PFSK-1 (cell line): Measurements from ENCODE around the gene CPLX1.

Experiments used
- FOXP2 ChIP-seq: optimal IDR thresholded peaks from 2 replicates; pipeline ENCODE3; 2011; ENCODE audit warnings: borderline replicate concordance, control low read depth, inconsistent platforms; ENCODE audit not compliant: insufficient read depth; ENCODE audit errors: extremely low read length, extremely low read depth
- POLR2AphosphoS5 ChIP-seq: IDR thresholded peaks from 2 replicates; pipeline ENCODE4 v1.6.1; 2012; ENCODE audit warnings: low read depth, mild to moderate bottlenecking, control low read depth, low read length, moderate library complexity
- SIN3A ChIP-seq: IDR thresholded peaks from 2 replicates; pipeline ENCODE4 v1.6.1; 2012; ENCODE audit warnings: mild to moderate bottlenecking, low read length, moderate library complexity, borderline replicate concordance; ENCODE audit not compliant: insufficient read depth
- TAF1 ChIP-seq: IDR thresholded peaks from 2 replicates; pipeline ENCODE4 v1.6.1; 2012; ENCODE audit warnings: low read length, control low read depth, borderline replicate concordance; ENCODE audit not compliant: insufficient read depth
- TF ChIP-seq, protein P1 (sequence below), 2 experiments: IDR thresholded peaks; 2 replicates each; pipeline versions ENCODE4 v1.6.1 to v1.8.0; 2011 to 2012; ENCODE audit warnings: low read depth in 2 of 2, low read length in 2 of 2, control low read depth in 1 of 2, inconsistent platforms in 1 of 2, mild to moderate bottlenecking in 1 of 2, moderate library complexity in 1 of 2; ENCODE audit not compliant: insufficient read depth in 1 of 2

CPLX1 gene

DNA sequence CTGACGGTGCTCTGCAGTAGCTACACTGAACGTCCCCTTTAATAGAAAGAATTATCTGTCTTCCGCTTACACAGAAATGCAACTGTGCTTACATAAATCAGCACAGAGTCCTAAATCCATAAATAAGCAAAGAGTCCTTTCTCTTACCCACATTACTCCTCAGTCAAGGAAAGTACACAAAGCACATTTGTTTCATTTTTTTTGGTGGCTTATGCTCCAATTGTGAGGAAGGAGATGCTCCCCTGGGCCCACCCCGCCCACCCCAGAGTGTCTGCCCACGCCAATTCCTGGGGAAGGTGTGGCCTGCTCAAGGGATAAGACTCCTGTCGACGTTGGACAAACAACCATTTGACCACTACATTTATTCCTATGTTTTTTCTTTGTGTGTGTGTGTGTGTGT, 53.8 kb downstream of the CPLX1 start:
- TF ChIP-seq POLR2AphosphoS5 (no peak), FOXP2 (no peak), SIN3A (no peak), TAF1 (no peak)
- TF ChIP-seq, protein P1, sequence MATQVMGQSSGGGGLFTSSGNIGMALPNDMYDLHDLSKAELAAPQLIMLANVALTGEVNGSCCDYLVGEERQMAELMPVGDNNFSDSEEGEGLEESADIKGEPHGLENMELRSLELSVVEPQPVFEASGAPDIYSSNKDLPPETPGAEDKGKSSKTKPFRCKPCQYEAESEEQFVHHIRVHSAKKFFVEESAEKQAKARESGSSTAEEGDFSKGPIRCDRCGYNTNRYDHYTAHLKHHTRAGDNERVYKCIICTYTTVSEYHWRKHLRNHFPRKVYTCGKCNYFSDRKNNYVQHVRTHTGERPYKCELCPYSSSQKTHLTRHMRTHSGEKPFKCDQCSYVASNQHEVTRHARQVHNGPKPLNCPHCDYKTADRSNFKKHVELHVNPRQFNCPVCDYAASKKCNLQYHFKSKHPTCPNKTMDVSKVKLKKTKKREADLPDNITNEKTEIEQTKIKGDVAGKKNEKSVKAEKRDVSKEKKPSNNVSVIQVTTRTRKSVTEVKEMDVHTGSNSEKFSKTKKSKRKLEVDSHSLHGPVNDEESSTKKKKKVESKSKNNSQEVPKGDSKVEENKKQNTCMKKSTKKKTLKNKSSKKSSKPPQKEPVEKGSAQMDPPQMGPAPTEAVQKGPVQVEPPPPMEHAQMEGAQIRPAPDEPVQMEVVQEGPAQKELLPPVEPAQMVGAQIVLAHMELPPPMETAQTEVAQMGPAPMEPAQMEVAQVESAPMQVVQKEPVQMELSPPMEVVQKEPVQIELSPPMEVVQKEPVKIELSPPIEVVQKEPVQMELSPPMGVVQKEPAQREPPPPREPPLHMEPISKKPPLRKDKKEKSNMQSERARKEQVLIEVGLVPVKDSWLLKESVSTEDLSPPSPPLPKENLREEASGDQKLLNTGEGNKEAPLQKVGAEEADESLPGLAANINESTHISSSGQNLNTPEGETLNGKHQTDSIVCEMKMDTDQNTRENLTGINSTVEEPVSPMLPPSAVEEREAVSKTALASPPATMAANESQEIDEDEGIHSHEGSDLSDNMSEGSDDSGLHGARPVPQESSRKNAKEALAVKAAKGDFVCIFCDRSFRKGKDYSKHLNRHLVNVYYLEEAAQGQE (IDR thresholded peaks at IDR 0.05; ENCODE audit: insufficient read depth in 1 of 2, low read depth in 2 of 2, low read length in 2 of 2): no peak

DNA sequence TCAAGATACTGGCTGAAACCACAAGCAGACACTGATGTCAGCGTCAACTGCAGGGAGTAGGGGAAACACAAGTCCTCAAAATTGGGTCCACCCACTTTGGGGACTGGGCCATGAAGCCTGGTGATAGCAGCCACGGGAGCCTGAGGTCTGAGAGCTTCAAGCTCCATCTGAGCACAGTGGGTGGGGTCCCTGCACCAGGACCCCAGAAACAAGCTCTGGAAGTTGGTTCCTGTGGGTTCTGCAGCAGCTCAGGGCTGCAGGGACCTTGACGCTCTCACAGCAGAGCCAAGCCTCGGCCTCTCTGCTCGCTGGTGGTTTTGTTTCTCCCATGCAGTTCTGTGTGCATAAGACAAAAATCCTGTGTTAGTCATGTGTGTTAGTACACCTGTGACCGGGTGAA, 54.5 kb downstream of the CPLX1 start:
- no peak for TF ChIP-seq TAF1
- no peak for TF ChIP-seq SIN3A
- TF ChIP-seq, protein P1 (IDR thresholded peaks at IDR 0.05; ENCODE audit: insufficient read depth in 1 of 2, low read depth in 2 of 2, low read length in 2 of 2): no peak
- no peak for TF ChIP-seq FOXP2
- no peak for TF ChIP-seq POLR2AphosphoS5

DNA sequence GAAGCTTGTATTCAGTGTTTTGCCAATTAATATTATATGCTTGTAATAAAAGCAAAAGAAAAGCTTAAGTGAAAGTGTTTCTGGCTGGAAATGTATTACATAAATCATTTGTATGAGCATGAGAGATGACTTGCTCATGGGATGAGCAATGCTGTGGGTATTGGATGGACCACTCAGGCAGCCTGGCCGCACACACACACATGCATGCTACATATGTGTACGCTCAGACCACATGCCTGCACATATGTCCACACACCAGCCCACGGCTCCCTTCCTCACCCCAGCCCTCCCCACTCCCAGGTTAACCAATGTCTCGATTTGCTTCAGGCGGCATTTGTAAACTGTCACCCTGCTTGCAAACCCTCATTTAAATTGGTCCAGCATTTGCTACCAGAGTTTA, 55.9 kb downstream of the CPLX1 start:
- TF ChIP-seq POLR2AphosphoS5: no peak
- TF ChIP-seq SIN3A: no peak
- TF ChIP-seq TAF1: no peak
- TF ChIP-seq FOXP2: no peak
- TF ChIP-seq, protein P1 (IDR thresholded peaks at IDR 0.05; ENCODE audit: insufficient read depth in 1 of 2, low read depth in 2 of 2, low read length in 2 of 2): no peak

DNA sequence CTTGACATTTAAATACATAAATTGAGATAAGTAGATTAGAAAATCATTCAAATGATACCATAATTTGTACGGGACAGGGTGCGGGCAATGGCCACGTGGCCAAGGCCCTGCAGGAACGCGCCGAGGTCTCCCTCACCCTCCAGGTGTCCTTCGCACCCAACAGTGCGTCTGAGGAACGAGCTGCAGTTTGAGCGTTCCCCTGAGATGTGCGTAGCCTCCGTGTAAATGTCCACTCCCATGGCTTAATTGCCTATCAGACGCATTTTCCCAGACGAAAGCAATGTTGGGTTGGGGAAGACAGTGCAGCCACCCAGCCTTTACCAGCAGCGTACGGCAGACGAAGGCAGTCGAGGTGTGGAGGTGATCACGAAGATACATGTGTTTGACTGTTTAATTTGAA, 56.4 kb downstream of the CPLX1 start:
- TF ChIP-seq, protein P1 (IDR thresholded peaks at IDR 0.05; ENCODE audit: insufficient read depth in 1 of 2, low read depth in 2 of 2, low read length in 2 of 2): no peak
- TF ChIP-seq POLR2AphosphoS5 (no peak; the same call in 1 of the 2 replicates), TAF1 (no peak), FOXP2 (no peak), SIN3A (no peak)

DNA sequence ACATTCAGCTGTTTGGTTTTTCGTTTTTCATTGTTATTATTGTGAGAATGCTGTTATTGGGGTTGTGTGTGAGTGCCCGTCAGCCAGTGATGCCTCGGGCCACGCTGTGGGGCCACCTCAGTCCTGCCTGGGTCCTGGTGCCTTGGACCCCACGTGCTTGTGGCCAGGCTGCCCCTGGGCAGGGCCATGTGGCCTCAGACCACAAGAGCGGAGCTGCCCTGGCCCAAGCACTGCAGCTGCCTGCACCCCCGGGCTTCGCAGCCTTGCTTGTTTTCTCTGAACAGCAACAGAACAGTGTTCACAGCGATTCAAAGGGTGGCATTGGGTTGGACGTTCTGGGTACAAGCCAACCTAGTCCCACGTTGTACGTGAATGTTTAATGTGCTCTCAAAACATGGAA, 56.9 kb downstream of the CPLX1 start:
- no peak for TF ChIP-seq SIN3A
- TF ChIP-seq FOXP2: no peak
- TF ChIP-seq, protein P1 (IDR thresholded peaks at IDR 0.05; ENCODE audit: insufficient read depth in 1 of 2, low read depth in 2 of 2, low read length in 2 of 2): no peak
- no peak for TF ChIP-seq TAF1
- TF ChIP-seq POLR2AphosphoS5: no peak
